ENCODE results near the gene SLC16A8. TPM values are rescaled to one million over a fixed set of nuclear protein-coding genes. Genes with fewer than 3 reads are reported as not detected.

Gene SLC16A8
- total and polyA plus RNA-seq, 9 of the 15 experiments (the other 6 are each of a cell fraction or from before 2014, with no cell fraction given): not detected

DNA sequence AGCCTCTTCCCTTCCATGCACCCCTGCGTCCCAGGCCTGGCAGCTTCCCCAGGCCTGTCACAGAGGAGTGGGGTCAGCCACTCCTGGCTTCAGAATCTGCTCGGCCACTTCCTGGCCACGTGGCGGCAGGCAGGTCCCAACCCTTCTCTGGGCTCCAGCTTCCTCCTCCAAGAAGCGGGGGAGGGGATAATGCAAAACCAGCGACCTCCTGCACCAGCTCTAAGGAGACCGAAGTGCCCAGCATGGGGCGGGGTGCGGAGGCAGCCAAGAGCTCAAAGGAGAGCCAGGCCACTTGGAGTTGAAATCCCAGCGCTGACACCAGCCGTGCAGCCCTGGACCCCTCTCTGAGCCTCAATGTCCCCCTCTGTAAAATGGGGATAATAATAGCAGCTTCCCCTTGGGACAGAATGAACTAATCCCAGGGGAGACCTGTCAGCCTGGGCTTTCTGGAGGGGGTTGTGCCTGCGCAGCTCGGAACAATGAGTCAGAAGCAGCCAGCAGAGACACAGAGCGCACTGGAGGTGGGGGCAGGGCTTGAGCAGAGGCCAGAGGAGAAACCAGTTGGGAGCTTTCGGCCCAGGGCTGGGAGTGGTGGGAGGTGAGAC is 49.6 kb downstream of the SLC16A8 start (continued):
- TF ChIP-seq, protein P1, sequence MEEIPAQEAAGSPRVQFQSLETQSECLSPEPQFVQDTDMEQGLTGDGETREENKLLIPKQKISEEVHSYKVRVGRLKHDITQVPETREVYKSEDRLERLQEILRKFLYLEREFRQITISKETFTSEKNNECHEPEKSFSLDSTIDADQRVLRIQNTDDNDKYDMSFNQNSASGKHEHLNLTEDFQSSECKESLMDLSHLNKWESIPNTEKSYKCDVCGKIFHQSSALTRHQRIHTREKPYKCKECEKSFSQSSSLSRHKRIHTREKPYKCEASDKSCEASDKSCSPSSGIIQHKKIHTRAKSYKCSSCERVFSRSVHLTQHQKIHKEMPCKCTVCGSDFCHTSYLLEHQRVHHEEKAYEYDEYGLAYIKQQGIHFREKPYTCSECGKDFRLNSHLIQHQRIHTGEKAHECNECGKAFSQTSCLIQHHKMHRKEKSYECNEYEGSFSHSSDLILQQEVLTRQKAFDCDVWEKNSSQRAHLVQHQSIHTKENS (CRISPR knock-in tag; IDR thresholded peaks at IDR 0.05): no peak
- TF ChIP-seq GABPA (tag; conservative IDR thresholded peaks at IDR 0.05; ENCODE audit: low read depth) (peak; percentile 47), TAF1 (IDR thresholded peaks at IDR 0.05; ENCODE audit: control insufficient read depth, extremely low read depth, insufficient read depth, low read length, severe bottlenecking) (no peak), JUND (IDR thresholded peaks at IDR 0.05; ENCODE audit: borderline replicate concordance, low read depth, low read length) (peak; percentile 89), JUND (tag; IDR thresholded peaks at IDR 0.05; ENCODE audit: borderline replicate concordance, low read depth, low read length) (peak; percentile 64; the same call in 1 of the 3 replicates), ARID1B (IDR thresholded peaks at IDR 0.05) (peak; percentile 46; the same call in 1 of the 2 replicates), KLF6 (CRISPR knock-in tag; IDR thresholded peaks at IDR 0.05; ENCODE audit: borderline replicate concordance) (no peak), ZNF668 (CRISPR knock-in tag; IDR thresholded peaks at IDR 0.05) (no peak), WHSC1 (IDR thresholded peaks at IDR 0.05; ENCODE audit: low read length) (no peak), NONO (IDR thresholded peaks at IDR 0.05; ENCODE audit: low read depth in 2 of 2, low read length in 1 of 2) (peak in 1 of 2 experiments; percentile 37; a peak in 1 of 4 replicates), ZNF384 (IDR thresholded peaks at IDR 0.05; ENCODE audit: low read depth, low read length) (no peak), CHD4 (IDR thresholded peaks at IDR 0.05; ENCODE audit: insufficient read depth, insufficient replicate concordance, low read depth, low read length, poor library complexity, severe bottlenecking) (peak; percentile 81), PHF8 (IDR thresholded peaks at IDR 0.05; ENCODE audit: borderline replicate concordance, low read length) (peak; percentile 22; the same call in 1 of the 2 replicates), SIN3A (IDR thresholded peaks at IDR 0.05; ENCODE audit: borderline replicate concordance in 2 of 2, control insufficient read depth in 1 of 2, low read depth in 2 of 2, low read length in 2 of 2) (no peak; a peak in 1 of 4 replicates), ZNF347 (CRISPR knock-in tag; IDR thresholded peaks at IDR 0.05; ENCODE audit: low read depth) (no peak), SREBF1 (IDR thresholded peaks at IDR 0.05; ENCODE audit: borderline replicate concordance, low read depth, low read length) (no peak), ZNF263 (CRISPR knock-in tag; IDR thresholded peaks at IDR 0.05; ENCODE audit: borderline replicate concordance) (0 out of 2 replicates have a peak, but pooled peaks have one; percentile 37), RAD51 (IDR thresholded peaks at IDR 0.05; ENCODE audit: borderline replicate concordance, low read depth) (peak; percentile 64), MYC (IDR thresholded peaks at IDR 0.05; ENCODE audit: low read depth, low read length) (peak; percentile 91), MYC (CRISPR knock-in tag; IDR thresholded peaks at IDR 0.05; ENCODE audit: borderline replicate concordance, low read depth) (peak; percentile 30; the same call in 1 of the 2 replicates), PRPF4 (IDR thresholded peaks at IDR 0.05; ENCODE audit: insufficient read depth, low read depth, low read length, poor library complexity, severe bottlenecking) (no peak), HNRNPH1 (optimal IDR thresholded peaks at IDR 0.05; ENCODE audit: low read depth, low read length) (no peak)
- TF ChIP-seq, protein P2, sequence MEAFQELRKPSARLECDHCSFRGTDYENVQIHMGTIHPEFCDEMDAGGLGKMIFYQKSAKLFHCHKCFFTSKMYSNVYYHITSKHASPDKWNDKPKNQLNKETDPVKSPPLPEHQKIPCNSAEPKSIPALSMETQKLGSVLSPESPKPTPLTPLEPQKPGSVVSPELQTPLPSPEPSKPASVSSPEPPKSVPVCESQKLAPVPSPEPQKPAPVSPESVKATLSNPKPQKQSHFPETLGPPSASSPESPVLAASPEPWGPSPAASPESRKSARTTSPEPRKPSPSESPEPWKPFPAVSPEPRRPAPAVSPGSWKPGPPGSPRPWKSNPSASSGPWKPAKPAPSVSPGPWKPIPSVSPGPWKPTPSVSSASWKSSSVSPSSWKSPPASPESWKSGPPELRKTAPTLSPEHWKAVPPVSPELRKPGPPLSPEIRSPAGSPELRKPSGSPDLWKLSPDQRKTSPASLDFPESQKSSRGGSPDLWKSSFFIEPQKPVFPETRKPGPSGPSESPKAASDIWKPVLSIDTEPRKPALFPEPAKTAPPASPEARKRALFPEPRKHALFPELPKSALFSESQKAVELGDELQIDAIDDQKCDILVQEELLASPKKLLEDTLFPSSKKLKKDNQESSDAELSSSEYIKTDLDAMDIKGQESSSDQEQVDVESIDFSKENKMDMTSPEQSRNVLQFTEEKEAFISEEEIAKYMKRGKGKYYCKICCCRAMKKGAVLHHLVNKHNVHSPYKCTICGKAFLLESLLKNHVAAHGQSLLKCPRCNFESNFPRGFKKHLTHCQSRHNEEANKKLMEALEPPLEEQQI (IDR thresholded peaks at IDR 0.05): no peak
